COR-L47 (cell line): Measurements from ENCODE around the gene HK3.

Experiments used
- DNase-seq: peaks from one replicate; lab custom pipeline; 2025; lab: John Stamatoyannopoulos, UW

HK3 gene

GRCh38 chr5:176899296-176899891, at the start of gene HK3:
Gene HK3, minus strand, starts transcription at chr5:176899346. Its CDS starts 3,187 bp downstream, at chr5:176896159.
- DNase-seq, result no peak

DNA sequence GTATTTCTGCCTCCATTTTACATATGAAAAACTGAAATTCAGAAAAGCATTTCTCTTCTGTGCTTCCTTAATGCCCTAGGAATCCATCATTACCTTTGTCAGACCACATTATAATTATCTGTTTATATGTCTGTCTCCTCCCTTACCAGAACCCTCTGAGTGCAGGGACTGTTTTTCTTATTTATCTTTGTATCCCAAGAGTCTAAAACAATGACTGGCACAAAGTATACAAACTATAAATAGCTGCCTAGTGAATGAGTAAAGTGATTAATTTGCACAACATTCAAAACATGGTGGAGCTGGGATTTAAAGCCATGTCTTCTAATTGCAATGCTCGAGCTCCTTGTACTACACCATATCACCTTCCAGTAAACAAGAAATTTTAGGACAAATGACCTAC, 49.3 kb upstream of the HK3 start:
- DNase-seq, result no peak

DNA sequence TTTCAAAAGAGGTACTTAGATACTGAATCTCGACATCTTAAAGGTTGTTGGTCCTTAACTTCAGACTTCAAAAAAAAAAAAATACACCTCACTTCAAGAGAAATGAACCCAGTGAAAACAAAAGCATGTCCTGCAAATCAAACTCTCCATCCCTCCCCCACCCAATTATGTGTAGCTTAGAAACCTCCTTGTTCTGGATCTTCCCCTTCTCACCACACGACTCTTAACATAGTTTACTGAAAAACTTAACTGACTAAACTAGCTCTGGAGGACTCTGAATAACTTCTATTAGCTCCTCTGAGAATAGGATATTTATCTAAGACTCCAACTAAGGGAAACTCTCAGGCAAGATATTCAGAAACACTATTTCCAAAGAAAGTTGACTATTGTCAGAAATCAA, 48.7 kb upstream of the HK3 start:
- no peak for DNase-seq

DNA sequence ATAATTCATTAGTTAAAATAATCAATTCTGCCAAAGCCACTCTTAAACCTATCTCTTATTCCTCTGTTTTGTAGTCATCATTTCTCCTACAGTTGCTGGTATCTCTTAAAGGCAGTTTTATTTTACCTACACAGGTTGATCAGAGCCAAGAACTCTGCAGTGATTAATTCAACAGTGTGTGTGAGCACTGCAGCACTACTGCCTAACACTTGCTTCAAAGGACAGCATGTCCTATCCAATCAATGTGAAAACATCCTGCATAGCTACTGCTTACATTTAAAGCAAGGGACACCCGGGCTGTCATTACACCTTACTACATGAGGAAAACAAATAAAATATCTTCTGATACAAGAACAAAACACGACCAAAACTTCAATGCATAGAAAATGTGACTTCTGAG, 45.1 kb upstream of the HK3 start:
- DNase-seq, result no peak

DNA sequence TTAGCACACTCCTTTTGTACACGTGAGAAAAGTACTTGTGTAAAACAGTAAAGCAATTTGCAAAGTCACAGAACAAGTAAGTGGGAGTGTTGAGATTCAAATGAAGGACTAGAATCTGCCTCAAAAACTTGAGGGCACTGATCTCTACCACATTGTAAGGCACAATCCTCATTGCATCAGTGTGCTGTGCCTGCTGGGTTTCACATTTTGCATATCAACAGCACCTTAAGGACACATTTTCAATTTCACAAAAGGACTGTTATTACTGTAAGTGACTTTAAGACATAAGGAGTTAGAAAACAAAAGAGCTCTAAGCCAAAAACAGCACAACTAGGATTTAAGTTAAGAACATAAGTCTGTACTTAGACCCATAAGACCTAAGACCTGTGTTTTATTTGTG, 44.7 kb upstream of the HK3 start:
- DNase-seq, result no peak

DNA sequence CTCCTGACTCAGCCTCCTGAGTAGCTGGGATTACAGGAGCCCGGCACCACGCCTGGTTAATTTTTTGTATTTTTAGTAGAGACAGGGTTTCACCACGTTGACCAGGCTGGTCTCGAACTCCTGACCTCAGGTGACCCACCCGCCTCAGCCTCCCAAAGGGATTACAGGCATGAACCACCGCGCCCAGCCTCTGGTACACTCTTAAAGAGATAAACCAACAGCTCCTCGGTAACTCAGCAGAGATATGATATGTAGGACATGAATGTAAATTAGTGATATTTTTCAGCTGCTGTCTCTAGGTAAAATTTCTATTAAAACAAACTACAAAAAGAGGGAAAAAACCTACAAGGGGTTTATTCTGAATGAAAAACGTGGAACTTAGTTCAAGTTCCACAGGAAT, 42.8 kb upstream of the HK3 start:
- DNase-seq, result no peak

GRCh38 chr5:176938472-176938871, 39.3 kb upstream of the HK3 start:
- no peak for DNase-seq

DNA sequence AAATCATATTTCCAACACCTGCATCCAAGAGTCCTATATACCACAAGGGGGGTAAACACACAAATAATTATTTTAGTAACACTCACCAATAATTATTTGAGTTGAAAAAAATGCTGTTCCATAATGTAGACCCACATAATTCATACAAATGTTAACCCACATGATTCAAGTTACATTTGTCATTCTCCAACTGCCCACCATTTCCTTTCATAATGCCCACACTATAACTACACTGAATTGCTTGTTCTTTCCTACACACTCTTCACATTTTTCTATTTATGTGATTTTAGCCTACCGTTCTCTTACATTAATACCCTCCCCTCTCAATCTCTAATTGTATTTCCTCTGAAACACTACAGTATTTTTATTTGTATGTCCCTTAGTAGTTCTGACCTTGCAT, 35.9 kb upstream of the HK3 start:
- DNase-seq, result no peak

DNA sequence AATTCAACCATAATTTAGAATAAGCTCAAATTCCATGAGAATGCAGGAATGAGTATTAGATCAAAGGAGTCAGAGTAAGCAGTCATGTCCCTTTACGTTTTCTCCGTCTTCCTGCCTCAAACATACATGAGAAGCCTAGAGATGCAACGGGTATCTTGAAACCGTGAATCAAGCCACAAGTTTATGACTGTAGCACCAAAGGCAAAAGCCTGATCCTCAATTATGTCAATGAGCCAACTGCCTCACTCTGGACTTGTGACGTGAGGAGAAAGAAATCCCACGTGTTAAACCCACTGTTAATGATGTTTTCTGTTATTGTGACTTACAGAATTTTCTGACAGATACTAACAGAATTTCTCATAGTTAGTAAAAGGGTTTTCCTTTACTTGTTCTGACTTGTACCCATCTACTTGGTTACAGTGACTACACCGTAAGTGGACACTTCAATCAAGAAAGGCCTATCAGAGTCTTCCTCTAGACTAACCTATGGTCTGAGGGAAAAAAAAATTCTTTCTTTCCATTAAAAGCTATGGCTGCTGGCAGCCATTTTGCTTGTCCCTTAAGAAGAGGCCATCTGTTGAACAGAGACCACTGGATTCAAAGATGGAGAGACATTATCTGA, 35.3 kb upstream of the HK3 start:
- DNase-seq, result no peak

DNA sequence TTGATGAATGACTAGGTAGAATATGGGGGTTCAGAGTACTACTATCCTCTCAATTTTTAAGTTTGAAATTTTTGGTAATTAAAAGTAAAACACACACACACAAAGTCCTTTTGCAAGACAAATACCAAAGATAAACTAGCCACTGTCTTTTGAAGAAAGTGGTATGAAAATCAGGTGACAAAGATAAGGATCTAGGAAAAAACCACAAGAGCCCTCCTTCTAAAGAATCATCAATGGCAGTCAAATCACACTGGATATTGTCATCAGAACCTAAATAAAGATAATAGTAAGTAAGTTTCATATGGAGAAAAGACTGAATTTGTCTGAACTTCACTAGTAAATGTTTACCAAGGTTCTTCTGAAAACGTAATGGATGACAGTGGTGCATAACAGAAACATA, 30.5 kb upstream of the HK3 start:
- DNase-seq, result no peak

GRCh38 chr5:176927562-176927961, 28.4 kb upstream of the HK3 start:
- DNase-seq, result no peak

DNA sequence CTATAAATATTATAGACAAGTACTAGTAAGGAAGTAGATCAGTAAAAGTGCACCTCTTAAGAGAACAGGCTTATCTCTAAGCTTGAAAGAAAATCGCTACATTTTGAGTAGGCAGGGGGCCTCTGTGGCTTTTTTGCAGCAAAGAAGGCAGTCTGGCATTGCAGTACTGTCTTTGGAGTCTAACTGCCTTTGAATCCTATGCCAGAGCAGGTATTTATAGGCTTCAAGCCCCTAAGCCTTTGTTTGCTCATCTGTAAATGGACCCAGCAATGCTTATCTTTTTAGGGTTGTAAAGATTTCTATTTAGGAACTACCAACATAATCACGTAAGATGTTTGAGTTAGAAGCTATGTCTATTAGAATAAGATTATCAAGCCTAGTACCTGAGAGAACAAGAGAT, 23.7 kb upstream of the HK3 start:
- no peak for DNase-seq

DNA sequence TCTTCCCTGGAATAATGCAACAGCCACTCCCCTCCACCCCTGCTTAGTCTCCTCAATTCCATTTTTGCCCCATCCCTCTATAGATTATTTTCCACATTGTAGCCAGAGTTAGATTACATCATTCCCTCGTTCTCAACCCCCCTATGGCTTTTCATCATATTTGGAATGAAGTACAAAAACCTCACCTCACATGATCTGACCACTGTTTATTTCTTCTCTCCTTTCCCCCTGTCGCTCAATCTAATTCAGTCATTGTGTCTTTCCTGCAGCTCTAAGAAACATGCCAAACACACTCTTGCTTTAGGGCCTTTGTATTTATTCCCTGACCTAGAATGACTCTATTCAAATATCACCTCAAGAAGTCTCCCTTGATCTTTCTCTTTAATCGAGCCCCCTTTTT, 22.6 kb upstream of the HK3 start:
- DNase-seq, result no peak

- DNase-seq, result no peak
Measured at GRCh38 chr5:176918613-176919012, 19.5 kb upstream of the HK3 start.

DNA sequence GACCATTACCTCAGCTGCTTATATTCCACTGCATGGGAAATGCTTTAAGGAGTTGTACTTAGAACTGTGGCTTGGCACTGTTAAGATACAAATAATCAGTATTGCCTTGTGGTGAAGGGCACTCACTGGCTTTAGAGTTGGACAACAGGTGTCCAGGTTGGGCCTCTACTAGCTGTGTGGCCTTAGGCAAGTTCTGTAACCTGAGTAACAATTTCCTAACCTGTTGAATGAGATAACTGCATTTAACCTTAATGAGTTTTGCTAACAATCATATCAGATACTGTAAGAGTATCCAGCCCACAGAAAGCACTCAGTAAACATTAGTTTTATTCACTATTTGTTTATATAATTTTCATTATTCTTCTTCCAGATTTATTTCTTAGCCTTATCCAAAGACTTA, 17.2 kb upstream of the HK3 start:
- no peak for DNase-seq

- no peak for DNase-seq
Measured at GRCh38 chr5:176915906-176916305, 16.8 kb upstream of the HK3 start.

GRCh38 chr5:176912115-176912514, 13.0 kb upstream of the HK3 start:
- DNase-seq, result no peak

DNA sequence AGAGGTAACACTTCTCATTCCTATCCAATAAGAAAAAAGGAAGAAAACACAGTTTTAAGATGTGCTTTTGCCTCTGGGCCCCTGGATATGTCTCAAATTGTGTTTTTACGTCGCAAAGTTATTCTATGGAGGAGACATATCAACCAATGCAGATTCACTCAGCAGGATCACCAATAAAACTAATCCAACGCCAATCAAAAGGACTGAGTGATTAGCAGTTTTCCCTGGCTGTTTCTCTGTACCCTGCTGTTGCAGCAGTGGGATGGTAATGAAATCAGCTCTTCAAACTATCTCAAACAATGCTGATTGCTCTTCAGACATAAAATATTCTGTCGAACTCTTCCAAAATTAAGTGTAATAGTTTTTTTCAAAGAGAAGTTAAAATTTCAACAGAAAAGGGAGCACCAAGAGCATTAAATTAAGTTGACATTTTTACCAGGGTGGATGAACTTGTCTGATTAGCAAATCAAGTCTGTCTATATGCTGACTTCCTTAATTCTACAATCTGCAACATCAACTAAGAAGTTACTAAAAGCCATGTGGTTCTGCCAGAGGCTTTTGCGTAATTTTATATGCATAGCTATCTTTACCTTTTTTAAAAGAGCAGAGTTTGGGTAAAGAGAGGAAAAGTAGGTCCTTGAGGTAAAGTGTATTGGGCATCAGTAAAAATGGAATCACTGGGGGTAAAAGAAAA, 9.7 kb upstream of the HK3 start:
- DNase-seq, result no peak

- no peak for DNase-seq
Measured at GRCh38 chr5:176906796-176907195, 7.7 kb upstream of the HK3 start.

DNA sequence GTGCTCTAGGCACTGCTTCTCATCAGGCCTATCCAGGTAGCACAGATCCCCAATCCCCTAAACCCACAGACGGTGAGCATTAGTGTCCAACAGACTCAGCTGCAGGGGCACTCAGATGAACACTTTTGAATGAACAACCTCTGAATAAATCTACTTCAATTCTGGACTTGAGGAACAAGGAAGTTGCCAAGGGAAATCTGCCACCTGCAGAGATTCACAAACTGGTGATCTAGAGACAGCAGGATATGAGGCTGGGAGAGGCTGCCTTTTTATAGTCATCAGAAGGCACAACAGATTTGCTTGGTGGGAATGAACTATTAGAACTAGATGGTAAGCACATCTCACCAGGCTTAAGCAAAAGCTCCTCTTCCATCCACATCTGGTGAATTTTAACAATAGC, 7.0 kb upstream of the HK3 start:
- no peak for DNase-seq

- DNase-seq, result no peak
Measured at GRCh38 chr5:176904276-176904675, 5.1 kb upstream of the HK3 start.

DNA sequence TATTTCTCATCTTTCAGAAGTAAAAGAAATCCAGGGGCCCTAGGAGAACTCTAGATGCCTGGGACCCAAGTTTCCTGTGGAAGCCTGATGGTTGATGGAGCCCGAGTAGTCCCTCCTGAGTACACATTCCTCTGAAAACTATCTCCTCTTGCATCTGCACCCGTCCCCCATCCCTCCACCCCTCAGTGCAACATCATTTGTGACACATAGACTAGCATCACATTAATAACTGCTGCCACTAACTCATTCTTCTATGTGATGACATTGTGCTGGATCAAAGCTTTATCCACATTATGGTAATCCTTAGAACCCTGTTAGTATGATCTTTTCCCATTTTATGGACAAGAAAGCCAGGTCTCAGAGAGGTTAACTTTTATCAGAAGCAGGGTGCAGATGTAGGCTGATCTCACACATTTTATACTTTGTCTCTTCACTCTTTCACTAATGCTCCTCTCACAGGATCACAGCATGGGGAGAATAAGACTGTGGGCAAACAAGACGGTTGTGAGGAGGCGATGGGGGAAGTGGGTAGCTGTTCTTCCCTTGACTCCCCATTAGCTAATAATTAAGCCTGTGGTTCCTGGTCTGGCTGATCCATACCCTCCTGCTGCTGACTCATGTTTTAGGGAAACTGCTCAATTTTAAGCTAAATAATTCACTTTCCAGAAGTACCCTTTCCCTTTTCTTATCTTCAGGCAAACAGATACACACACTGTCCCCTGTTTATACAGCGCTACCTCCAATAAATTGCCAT, 3.9 kb upstream of the HK3 start:
- no peak for DNase-seq
